Measurements from ENCODE around the gene TRIM6. TPM values are rescaled to one million over a fixed set of nuclear protein-coding genes. Genes with fewer than 3 reads are reported as not detected.

Gene TRIM6
- total and polyA plus RNA-seq, 9 of the 15 experiments (the other 6 are each of a cell fraction or from before 2014, with no cell fraction given) = 5.0 to 11.8 (median 8.7) TPM

DNA sequence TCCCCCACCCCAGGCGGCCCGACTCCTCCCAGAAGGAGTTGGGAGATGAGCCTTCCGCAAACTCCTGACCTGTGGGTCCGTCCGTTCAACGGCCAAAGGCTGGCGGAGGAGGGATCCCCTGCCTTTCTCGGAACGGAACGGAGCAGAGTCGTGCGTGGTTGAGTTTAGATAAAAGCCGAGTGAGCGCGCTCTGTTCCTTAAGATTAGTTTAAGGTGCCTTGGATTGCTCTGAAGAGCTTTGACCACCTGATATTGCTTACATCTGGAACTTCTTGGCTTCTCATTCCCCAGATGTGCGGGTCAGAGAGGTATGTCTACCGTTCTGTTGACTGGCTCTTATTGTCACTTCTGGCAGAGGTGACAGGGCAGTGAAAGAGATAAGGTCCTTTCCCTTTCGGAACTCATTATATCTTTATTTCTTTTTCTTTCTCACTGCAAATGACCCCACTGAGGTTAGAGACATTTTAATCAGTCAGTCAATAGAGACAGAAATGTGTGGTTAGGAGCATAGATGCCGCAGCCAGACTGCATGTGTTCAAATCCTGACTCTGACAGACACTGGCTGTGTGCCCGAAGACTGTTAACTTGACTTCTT, at the start of gene TRIM6 (continued):
- TF ChIP-seq, protein P1, sequence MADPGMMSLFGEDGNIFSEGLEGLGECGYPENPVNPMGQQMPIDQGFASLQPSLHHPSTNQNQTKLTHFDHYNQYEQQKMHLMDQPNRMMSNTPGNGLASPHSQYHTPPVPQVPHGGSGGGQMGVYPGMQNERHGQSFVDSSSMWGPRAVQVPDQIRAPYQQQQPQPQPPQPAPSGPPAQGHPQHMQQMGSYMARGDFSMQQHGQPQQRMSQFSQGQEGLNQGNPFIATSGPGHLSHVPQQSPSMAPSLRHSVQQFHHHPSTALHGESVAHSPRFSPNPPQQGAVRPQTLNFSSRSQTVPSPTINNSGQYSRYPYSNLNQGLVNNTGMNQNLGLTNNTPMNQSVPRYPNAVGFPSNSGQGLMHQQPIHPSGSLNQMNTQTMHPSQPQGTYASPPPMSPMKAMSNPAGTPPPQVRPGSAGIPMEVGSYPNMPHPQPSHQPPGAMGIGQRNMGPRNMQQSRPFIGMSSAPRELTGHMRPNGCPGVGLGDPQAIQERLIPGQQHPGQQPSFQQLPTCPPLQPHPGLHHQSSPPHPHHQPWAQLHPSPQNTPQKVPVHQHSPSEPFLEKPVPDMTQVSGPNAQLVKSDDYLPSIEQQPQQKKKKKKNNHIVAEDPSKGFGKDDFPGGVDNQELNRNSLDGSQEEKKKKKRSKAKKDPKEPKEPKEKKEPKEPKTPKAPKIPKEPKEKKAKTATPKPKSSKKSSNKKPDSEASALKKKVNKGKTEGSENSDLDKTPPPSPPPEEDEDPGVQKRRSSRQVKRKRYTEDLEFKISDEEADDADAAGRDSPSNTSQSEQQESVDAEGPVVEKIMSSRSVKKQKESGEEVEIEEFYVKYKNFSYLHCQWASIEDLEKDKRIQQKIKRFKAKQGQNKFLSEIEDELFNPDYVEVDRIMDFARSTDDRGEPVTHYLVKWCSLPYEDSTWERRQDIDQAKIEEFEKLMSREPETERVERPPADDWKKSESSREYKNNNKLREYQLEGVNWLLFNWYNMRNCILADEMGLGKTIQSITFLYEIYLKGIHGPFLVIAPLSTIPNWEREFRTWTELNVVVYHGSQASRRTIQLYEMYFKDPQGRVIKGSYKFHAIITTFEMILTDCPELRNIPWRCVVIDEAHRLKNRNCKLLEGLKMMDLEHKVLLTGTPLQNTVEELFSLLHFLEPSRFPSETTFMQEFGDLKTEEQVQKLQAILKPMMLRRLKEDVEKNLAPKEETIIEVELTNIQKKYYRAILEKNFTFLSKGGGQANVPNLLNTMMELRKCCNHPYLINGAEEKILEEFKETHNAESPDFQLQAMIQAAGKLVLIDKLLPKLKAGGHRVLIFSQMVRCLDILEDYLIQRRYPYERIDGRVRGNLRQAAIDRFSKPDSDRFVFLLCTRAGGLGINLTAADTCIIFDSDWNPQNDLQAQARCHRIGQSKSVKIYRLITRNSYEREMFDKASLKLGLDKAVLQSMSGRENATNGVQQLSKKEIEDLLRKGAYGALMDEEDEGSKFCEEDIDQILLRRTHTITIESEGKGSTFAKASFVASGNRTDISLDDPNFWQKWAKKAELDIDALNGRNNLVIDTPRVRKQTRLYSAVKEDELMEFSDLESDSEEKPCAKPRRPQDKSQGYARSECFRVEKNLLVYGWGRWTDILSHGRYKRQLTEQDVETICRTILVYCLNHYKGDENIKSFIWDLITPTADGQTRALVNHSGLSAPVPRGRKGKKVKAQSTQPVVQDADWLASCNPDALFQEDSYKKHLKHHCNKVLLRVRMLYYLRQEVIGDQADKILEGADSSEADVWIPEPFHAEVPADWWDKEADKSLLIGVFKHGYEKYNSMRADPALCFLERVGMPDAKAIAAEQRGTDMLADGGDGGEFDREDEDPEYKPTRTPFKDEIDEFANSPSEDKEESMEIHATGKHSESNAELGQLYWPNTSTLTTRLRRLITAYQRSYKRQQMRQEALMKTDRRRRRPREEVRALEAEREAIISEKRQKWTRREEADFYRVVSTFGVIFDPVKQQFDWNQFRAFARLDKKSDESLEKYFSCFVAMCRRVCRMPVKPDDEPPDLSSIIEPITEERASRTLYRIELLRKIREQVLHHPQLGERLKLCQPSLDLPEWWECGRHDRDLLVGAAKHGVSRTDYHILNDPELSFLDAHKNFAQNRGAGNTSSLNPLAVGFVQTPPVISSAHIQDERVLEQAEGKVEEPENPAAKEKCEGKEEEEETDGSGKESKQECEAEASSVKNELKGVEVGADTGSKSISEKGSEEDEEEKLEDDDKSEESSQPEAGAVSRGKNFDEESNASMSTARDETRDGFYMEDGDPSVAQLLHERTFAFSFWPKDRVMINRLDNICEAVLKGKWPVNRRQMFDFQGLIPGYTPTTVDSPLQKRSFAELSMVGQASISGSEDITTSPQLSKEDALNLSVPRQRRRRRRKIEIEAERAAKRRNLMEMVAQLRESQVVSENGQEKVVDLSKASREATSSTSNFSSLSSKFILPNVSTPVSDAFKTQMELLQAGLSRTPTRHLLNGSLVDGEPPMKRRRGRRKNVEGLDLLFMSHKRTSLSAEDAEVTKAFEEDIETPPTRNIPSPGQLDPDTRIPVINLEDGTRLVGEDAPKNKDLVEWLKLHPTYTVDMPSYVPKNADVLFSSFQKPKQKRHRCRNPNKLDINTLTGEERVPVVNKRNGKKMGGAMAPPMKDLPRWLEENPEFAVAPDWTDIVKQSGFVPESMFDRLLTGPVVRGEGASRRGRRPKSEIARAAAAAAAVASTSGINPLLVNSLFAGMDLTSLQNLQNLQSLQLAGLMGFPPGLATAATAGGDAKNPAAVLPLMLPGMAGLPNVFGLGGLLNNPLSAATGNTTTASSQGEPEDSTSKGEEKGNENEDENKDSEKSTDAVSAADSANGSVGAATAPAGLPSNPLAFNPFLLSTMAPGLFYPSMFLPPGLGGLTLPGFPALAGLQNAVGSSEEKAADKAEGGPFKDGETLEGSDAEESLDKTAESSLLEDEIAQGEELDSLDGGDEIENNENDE (IDR thresholded peaks at IDR 0.05; ENCODE audit: low read depth, low read length) = no peak
- peak; percentile 61; the same call in 1 of the 2 replicates for TF ChIP-seq SPI1 (IDR thresholded peaks at IDR 0.05; ENCODE audit: borderline replicate concordance, low read depth, low read length)
- TF ChIP-seq, protein P2, sequence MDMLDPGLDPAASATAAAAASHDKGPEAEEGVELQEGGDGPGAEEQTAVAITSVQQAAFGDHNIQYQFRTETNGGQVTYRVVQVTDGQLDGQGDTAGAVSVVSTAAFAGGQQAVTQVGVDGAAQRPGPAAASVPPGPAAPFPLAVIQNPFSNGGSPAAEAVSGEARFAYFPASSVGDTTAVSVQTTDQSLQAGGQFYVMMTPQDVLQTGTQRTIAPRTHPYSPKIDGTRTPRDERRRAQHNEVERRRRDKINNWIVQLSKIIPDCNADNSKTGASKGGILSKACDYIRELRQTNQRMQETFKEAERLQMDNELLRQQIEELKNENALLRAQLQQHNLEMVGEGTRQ (CRISPR knock-in tag; IDR thresholded peaks at IDR 0.05) = no peak
- no peak for TF ChIP-seq CHD4 (IDR thresholded peaks at IDR 0.05; ENCODE audit: insufficient read depth, insufficient replicate concordance, low read depth, low read length, poor library complexity, severe bottlenecking)
- no peak for TF ChIP-seq ZNF76 (CRISPR knock-in tag; IDR thresholded peaks at IDR 0.05; ENCODE audit: borderline replicate concordance)
- TF ChIP-seq KDM1A (IDR thresholded peaks at IDR 0.05) = peak; percentile 94 to 96; a peak in 3 of 4 replicates
- peak; percentile 92 for TF ChIP-seq KLF16 (IDR thresholded peaks at IDR 0.05)
- TF ChIP-seq ZKSCAN8 (CRISPR knock-in tag; IDR thresholded peaks at IDR 0.05) = 0 out of 2 replicates have a peak, but pooled peaks have one; percentile 42
- TF ChIP-seq POLR2AphosphoS5 (IDR thresholded peaks at IDR 0.05; ENCODE audit: control insufficient read depth, insufficient read depth, low read depth, low read length) = peak; percentile 97
- peak; percentile 94 for TF ChIP-seq ARID1B (IDR thresholded peaks at IDR 0.05)
- TF ChIP-seq, protein P3, sequence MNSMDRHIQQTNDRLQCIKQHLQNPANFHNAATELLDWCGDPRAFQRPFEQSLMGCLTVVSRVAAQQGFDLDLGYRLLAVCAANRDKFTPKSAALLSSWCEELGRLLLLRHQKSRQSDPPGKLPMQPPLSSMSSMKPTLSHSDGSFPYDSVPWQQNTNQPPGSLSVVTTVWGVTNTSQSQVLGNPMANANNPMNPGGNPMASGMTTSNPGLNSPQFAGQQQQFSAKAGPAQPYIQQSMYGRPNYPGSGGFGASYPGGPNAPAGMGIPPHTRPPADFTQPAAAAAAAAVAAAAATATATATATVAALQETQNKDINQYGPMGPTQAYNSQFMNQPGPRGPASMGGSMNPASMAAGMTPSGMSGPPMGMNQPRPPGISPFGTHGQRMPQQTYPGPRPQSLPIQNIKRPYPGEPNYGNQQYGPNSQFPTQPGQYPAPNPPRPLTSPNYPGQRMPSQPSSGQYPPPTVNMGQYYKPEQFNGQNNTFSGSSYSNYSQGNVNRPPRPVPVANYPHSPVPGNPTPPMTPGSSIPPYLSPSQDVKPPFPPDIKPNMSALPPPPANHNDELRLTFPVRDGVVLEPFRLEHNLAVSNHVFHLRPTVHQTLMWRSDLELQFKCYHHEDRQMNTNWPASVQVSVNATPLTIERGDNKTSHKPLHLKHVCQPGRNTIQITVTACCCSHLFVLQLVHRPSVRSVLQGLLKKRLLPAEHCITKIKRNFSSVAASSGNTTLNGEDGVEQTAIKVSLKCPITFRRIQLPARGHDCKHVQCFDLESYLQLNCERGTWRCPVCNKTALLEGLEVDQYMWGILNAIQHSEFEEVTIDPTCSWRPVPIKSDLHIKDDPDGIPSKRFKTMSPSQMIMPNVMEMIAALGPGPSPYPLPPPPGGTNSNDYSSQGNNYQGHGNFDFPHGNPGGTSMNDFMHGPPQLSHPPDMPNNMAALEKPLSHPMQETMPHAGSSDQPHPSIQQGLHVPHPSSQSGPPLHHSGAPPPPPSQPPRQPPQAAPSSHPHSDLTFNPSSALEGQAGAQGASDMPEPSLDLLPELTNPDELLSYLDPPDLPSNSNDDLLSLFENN (IDR thresholded peaks at IDR 0.05; ENCODE audit: low read depth in 2 of 2, low read length in 2 of 2) = peak in 1 of 2 experiments; percentile 74; a peak in 1 of 4 replicates
